Uterus (tissue), 4 donors: ENCODE data around the gene ASTN1. TPM values are rescaled to one million over a fixed set of nuclear protein-coding genes. Genes with fewer than 3 reads are reported as not detected.
A peak's percentile ranks its signal among the peaks of the same experiment; 100 is the strongest.

Experiments used
- DNase-seq, 2 donors: peaks; one replicate each; pipeline ENCODE4 v3.0.0-alpha.2; 2019 to 2020
- H3K27ac ChIP-seq, 2 donors: fragments of 200-600 bp; sonication (generic); 1 replicate in 1 of 2; 2 replicates in 1 of 2; pipeline ENCODE4 v1.5.1; 2016 to 2018
- H3K27me3 ChIP-seq, 2 donors: fragments of 200-600 bp; sonication (generic); one replicate each; pipeline ENCODE4 v1.5.1; 2018 to 2019; ENCODE audit warnings: control low read depth in 1 of 2
- H3K36me3 ChIP-seq, 2 donors: fragments of 200-600 bp; sonication (generic); one replicate each; pipeline ENCODE4 v1.5.1; 2019; ENCODE audit warnings: control low read depth in 1 of 2
- H3K4me1 ChIP-seq, 2 donors: fragments of 200-600 bp; sonication (generic); one replicate each; pipeline ENCODE4 v1.5.1; 2018 to 2019; ENCODE audit warnings: control low read depth in 1 of 2
- H3K4me3 ChIP-seq, 2 donors: fragments of 200-600 bp; sonication (generic); 1 replicate in 1 of 2; 2 replicates in 1 of 2; pipeline ENCODE4 v1.5.1; 2018 to 2019; ENCODE audit warnings: mild to moderate bottlenecking in 1 of 2
- H3K9me3 ChIP-seq, 2 donors: fragments of 200-600 bp; sonication (generic); one replicate each; pipeline ENCODE4 v1.5.1; 2019; ENCODE audit warnings: control low read depth in 1 of 2
- CTCF ChIP-seq, 4 experiments: fragments of 200-600 bp in 2 of 4; fragments of 450-650 bp in 2 of 4; sonication (generic) in 2 of 4; IDR thresholded peaks; one replicate each; pipeline ENCODE4 v1.5.1; 2016 to 2019; ENCODE audit warnings: antibody characterized with exemption in 4 of 4, mild to moderate bottlenecking in 2 of 4, moderate library complexity in 1 of 4
- POLR2A ChIP-seq, 2 donors: fragments of 450-650 bp; IDR thresholded peaks; one replicate each; pipeline ENCODE4 v1.6.1; 2016; ENCODE audit warnings: antibody characterized with exemption in 2 of 2, mild to moderate bottlenecking in 1 of 2, moderate library complexity in 1 of 2
- intact Hi-C: fragments of 100-400 bp; cut with DNase I; formaldehyde crosslinking; loops from one replicate; pipeline ENCODE4 v1.15.1; 2023; ENCODE audit warnings: low total_unique reads
- total RNA-seq, 4 donors: library from RNA; depleted of rRNA in 3 of 4; stranded (reverse); fragments of >200 nt in 3 of 4; gene quantifications; one replicate each; pipeline versions ENCODE4 v1.1.0 to v1.2.4, GENCODE V29; 2014 to 2023
- donor health status: DM: yes; HTN: yes; CAD: no.

The ASTN1 gene
- total RNA-seq, 4 donors from 2014 or later, result 0.29 to 42.7 (median 2.5) TPM

GRCh38 chr1:177170756-177171535 lies 6.4 kb upstream of the ASTN1 start, which contains the start of gene BRINP2:
TSS of gene BRINP2 (plus strand) at chr1:177170958. CDS start at chr1:177229877, 58,919 bp downstream.
- H3K4me3 ChIP-seq, result peak within 1 kb of the TSS; percentile 6 to 23
- no peaks in the 10 kb centered on the region for H3K36me3 ChIP-seq
- no peaks in the 10 kb centered on the region for H3K4me1 ChIP-seq
- peaks cover 0 to 20% of the 10 kb centered on the region in 2 donors for H3K27me3 ChIP-seq
- H3K9me3 ChIP-seq, result no peaks in the 10 kb centered on the region
- intact Hi-C loops, result no loop called here
- no peak for TF ChIP-seq CTCF (IDR thresholded peaks at IDR 0.05)
- no peak for TF ChIP-seq POLR2A (IDR thresholded peaks at IDR 0.05)
- no peak within 1 kb of the TSS for H3K27ac ChIP-seq
- DNase-seq, result peak in 1 of 2 donors; percentile 24

- TF ChIP-seq CTCF (IDR thresholded peaks at IDR 0.05) (no peak), POLR2A (IDR thresholded peaks at IDR 0.05) (no peak)
- H3K27ac ChIP-seq, result no peak overlapping the region
- H3K4me1 ChIP-seq, result peaks cover 0 to 6% of the 10 kb centered on the region in 2 donors
- no peaks in the 10 kb centered on the region for H3K36me3 ChIP-seq
- H3K4me3 ChIP-seq, result no peak overlapping the region
- peaks cover 0 to 18% of the 10 kb centered on the region in 2 donors for H3K27me3 ChIP-seq
- intact Hi-C loops, result no loop called here
- H3K9me3 ChIP-seq, result no peaks in the 10 kb centered on the region
- DNase-seq, result no peak
Observed at GRCh38 chr1:177165069-177165439, 542 bp upstream of the ASTN1 start.

GRCh38 chr1:177163844-177164379 lies 600 bp downstream of the ASTN1 start:
- intact Hi-C loops, result no loop called here
- Histone ChIP-seq H3K27me3 (peaks cover 0 to 18% of the 10 kb centered on the region in 2 donors), H3K27ac (no peak overlapping the region), H3K9me3 (no peaks in the 10 kb centered on the region), H3K4me1 (peaks cover 0 to 6% of the 10 kb centered on the region in 2 donors), H3K4me3 (peak overlapping the region; percentile 7 to 21), H3K36me3 (no peaks in the 10 kb centered on the region)
- DNase-seq, result no peak
- TF ChIP-seq CTCF (IDR thresholded peaks at IDR 0.05) (no peak), POLR2A (IDR thresholded peaks at IDR 0.05) (no peak)

GRCh38 chr1:177162243-177162642 lies 2.3 kb downstream of the ASTN1 start:
- no peak for TF ChIP-seq POLR2A (IDR thresholded peaks at IDR 0.05)
- no peak for TF ChIP-seq CTCF (IDR thresholded peaks at IDR 0.05)
- intact Hi-C loops, result no loop called here
- H3K4me3 ChIP-seq, result no peak overlapping the region

GRCh38 chr1:177146499-177146898 lies 18.0 kb downstream of the ASTN1 start:
- no peaks in the 10 kb centered on the region for H3K27me3 ChIP-seq
- TF ChIP-seq CTCF (IDR thresholded peaks at IDR 0.05), result no peak
- no peak for TF ChIP-seq POLR2A (IDR thresholded peaks at IDR 0.05)
- no peak overlapping the region for H3K27ac ChIP-seq
- no peaks in the 10 kb centered on the region for H3K4me1 ChIP-seq
- no peaks in the 10 kb centered on the region for H3K9me3 ChIP-seq
- intact Hi-C loops, result no loop called here
- no peak for DNase-seq
- H3K4me3 ChIP-seq, result no peak overlapping the region
- no peaks in the 10 kb centered on the region for H3K36me3 ChIP-seq

More at GRCh38 chr1:177162243-177162642, 2.3 kb downstream of the ASTN1 start:
- Histone ChIP-seq H3K9me3 (no peaks in the 10 kb centered on the region), H3K27ac (no peak overlapping the region), H3K27me3 (peaks cover 0 to 11% of the 10 kb centered on the region in 2 donors), H3K36me3 (no peaks in the 10 kb centered on the region), H3K4me1 (peaks cover 0 to 6% of the 10 kb centered on the region in 2 donors)
- DNase-seq, result no peak
